GM12878 (cell line): ENCODE measurements around the gene KCNQ1. TPM values are rescaled to one million over a fixed set of nuclear protein-coding genes. Genes with fewer than 3 reads are reported as not detected.

Experiments used
- ATAC-seq: fragments of 200-7000 bp; cut with Tn5 transposase; 3 replicates; pipeline ENCODE4 v1.9.1; 2020; ENCODE audit warnings: mild to moderate bottlenecking, moderate library complexity
- BruUV-seq: library from RNA; stranded (reverse); fragments of 400-500 nt; replicated peaks from 2 replicates; lab custom pipeline; 2021; lab: Mats Ljungman, UMichigan
- CTCF ChIA-PET: fragments of 300-600 bp; sonication (Branson Sonifier 250); formaldehyde crosslinking; extraction: SDS; loops from one replicate; lab custom pipeline; 2021; ENCODE audit warnings: inconsistent platforms; lab: Yijun Ruan, JAX
- POLR2A ChIA-PET: fragments of 350-600 bp; formaldehyde crosslinking; extraction: SDS; loops from one replicate; lab custom pipeline; 2021; ENCODE audit warnings: inconsistent platforms; lab: Charles Lee
- RAD21 ChIA-PET: fragments of 300-600 bp; sonication (Branson Sonifier 250); formaldehyde crosslinking; loops from one replicate; lab custom pipeline; 2023; ENCODE audit warnings: antibody characterized with exemption; ENCODE audit not compliant: unreplicated experiment; lab: Charles Lee
- SMC1A ChIA-PET: fragments of 300-600 bp; sonication (Branson Sonifier 250); formaldehyde crosslinking; loops from one replicate; lab custom pipeline; 2023; ENCODE audit not compliant: unreplicated experiment, uncharacterized antibody; lab: Charles Lee
- DNase-seq: peaks from one replicate; pipeline ENCODE4 v3.0.0-alpha.2; 2011; ENCODE audit warnings: low read depth, low spot score
- FAIRE-seq: peaks from 3 replicates; lab custom pipeline; 2011; peaks lifted over from hg19 to GRCh38; lab: Jason Lieb, UNC
- H2AFZ ChIP-seq: 2 replicates; pipeline ENCODE4 v1.6.0; 2011; ENCODE audit warnings: low read depth, low read length, control low read depth; ENCODE audit not compliant: control insufficient read depth
- H3K27ac ChIP-seq: 2 replicates; pipeline ENCODE4 v1.5.1; 2011; ENCODE audit warnings: control low read depth; ENCODE audit not compliant: control insufficient read depth, insufficient read depth
- H3K27me3 ChIP-seq, 2 experiments: replicated peaks in 1 of 2; 2 replicates each; pipeline versions ENCODE4 v1.6.0 to v1.6.1; 2011; ENCODE audit warnings: low read length in 1 of 2; ENCODE audit not compliant: control insufficient read depth in 2 of 2, insufficient read depth in 2 of 2
- H3K36me3 ChIP-seq, 2 experiments: 2 replicates each; pipeline ENCODE4 v1.5.1; 2011; ENCODE audit warnings: low read length in 1 of 2; ENCODE audit not compliant: control insufficient read depth in 2 of 2, insufficient read depth in 2 of 2
- H3K4me1 ChIP-seq: 2 replicates; pipeline ENCODE4 v1.6.1; 2011; ENCODE audit warnings: mild to moderate bottlenecking, low read length, moderate library complexity, mixed read lengths; ENCODE audit not compliant: control insufficient read depth, insufficient read depth
- H3K4me2 ChIP-seq: 2 replicates; pipeline ENCODE4 v1.6.0; 2011; ENCODE audit warnings: control low read depth; ENCODE audit not compliant: control insufficient read depth, insufficient read depth
- H3K4me3 ChIP-seq: fragments of 200-600 bp; sonication (generic); 2 replicates; pipeline ENCODE4 v1.5.1; 2016
- H3K79me2 ChIP-seq: 2 replicates; pipeline ENCODE4 v1.6.0; 2011; ENCODE audit warnings: low read length; ENCODE audit not compliant: control insufficient read depth, insufficient read depth
- H3K9ac ChIP-seq: 2 replicates; pipeline ENCODE4 v1.8.0; 2011; ENCODE audit warnings: low read length, control low read depth, mixed read lengths; ENCODE audit not compliant: control insufficient read depth, insufficient read depth
- H3K9me3 ChIP-seq: replicated peaks from 3 replicates; pipeline ENCODE4 v1.5.1; 2011; ENCODE audit warnings: mild to moderate bottlenecking, low read length; ENCODE audit not compliant: control insufficient read depth, insufficient read depth
- H4K20me1 ChIP-seq: 2 replicates; pipeline ENCODE4 v1.6.0; 2011; ENCODE audit not compliant: control insufficient read depth, insufficient read depth
- LARP7 ChIP-seq: fragments of 450-650 bp; IDR thresholded peaks from 2 replicates; pipeline ENCODE4 v1.6.1; 2017; ENCODE audit warnings: mild to moderate bottlenecking
- MEF2A ChIP-seq: IDR thresholded peaks from 2 replicates; pipeline ENCODE4 v1.6.1; 2011; ENCODE audit warnings: low read depth, mild to moderate bottlenecking, low read length, moderate library complexity; ENCODE audit not compliant: insufficient read depth
- MTA2 ChIP-seq: fragments of 450-650 bp; IDR thresholded peaks from 2 replicates; pipeline ENCODE4 v1.6.1; 2016; ENCODE audit warnings: low read depth, mild to moderate bottlenecking, moderate library complexity
- RCOR1 ChIP-seq: conservative IDR thresholded peaks from 2 replicates; pipeline ENCODE4 v1.6.1; 2012; ENCODE audit warnings: low read depth, low read length, improper control_type of control experiment
- SMAD5 ChIP-seq: IDR thresholded peaks from 2 replicates; pipeline ENCODE4 v1.6.1; 2016; ENCODE audit warnings: antibody characterized with exemption, low read depth
- whole genome bisulfite sequencing: methylation state at CpG from one replicate; pipeline ENCODE4 v1.1.6; 2016; ENCODE audit warnings: low lambda C conversion rate; ENCODE audit not compliant: insufficient replicate concordance, insufficient coverage; ENCODE audit errors: missing lambda C conversion rate; 5-methylcytosine and 5-hydroxymethylcytosine counted together
- in situ Hi-C: fragments of 300-500 bp; cut with MboI; formaldehyde crosslinking; loops from 9 replicates; pipeline ENCODE4 v1.14.3; 2018; ENCODE audit warnings: mixed read lengths
- intact Hi-C: fragments of 100-400 bp; cut with micrococcal nuclease; formaldehyde crosslinking; loops from one replicate; pipeline ENCODE4 v1.14.2; 2022; ENCODE audit not compliant: unreplicated experiment
- polyA plus RNA-seq, 11 experiments: library from polyadenylated mRNA; depleted of rRNA in 4 of 11; unstranded in 6 of 11; stranded (reverse) in 5 of 11; fragments of >200 nt; fragmentation: Nextera tagmentation in 4 of 11; fragmentation: Illumina TruSeq in 1 of 11; extraction: Ambion mirVana in 4 of 11; extraction: Trizol in 1 of 11; gene quantifications; 1 replicate in 1 of 11; 2 replicates in 10 of 11; pipeline versions ENCODE4 v1.2.1 to v1.2.3, GENCODE V29; 2011 to 2016; ENCODE audit warnings: inconsistent platforms in 2 of 11, missing spikeins in 2 of 11, low read depth in 1 of 11
- total RNA-seq, 4 experiments: library from RNA; depleted of rRNA in 3 of 4; stranded (reverse); fragments of >200 nt in 3 of 4; fragmentation: Illumina TruSeq in 1 of 4; extraction: Trizol in 1 of 4; gene quantifications; 2 replicates each; pipeline versions ENCODE4 v1.2.1 to v1.2.3, GENCODE V29; 2013 to 2021
- TF ChIP-seq, protein P1 (sequence below): fragments of 150-350 bp; IDR thresholded peaks from 2 replicates; pipeline ENCODE4 v1.6.1; 2014; ENCODE audit warnings: mild to moderate bottlenecking, low read depth, low read length
- TF ChIP-seq, protein P2 (sequence below): fragments of 450-650 bp; IDR thresholded peaks from 2 replicates; pipeline ENCODE4 v1.6.1; 2016; ENCODE audit warnings: mild to moderate bottlenecking, moderate library complexity, borderline replicate concordance

The KCNQ1 gene
- total and polyA plus RNA-seq, 10 of the 15 experiments (the other 5 are each of a cell fraction or from before 2014, with no cell fraction given), result 0.03 to 0.15 (median 0.12) TPM; not detected in 7

DNA sequence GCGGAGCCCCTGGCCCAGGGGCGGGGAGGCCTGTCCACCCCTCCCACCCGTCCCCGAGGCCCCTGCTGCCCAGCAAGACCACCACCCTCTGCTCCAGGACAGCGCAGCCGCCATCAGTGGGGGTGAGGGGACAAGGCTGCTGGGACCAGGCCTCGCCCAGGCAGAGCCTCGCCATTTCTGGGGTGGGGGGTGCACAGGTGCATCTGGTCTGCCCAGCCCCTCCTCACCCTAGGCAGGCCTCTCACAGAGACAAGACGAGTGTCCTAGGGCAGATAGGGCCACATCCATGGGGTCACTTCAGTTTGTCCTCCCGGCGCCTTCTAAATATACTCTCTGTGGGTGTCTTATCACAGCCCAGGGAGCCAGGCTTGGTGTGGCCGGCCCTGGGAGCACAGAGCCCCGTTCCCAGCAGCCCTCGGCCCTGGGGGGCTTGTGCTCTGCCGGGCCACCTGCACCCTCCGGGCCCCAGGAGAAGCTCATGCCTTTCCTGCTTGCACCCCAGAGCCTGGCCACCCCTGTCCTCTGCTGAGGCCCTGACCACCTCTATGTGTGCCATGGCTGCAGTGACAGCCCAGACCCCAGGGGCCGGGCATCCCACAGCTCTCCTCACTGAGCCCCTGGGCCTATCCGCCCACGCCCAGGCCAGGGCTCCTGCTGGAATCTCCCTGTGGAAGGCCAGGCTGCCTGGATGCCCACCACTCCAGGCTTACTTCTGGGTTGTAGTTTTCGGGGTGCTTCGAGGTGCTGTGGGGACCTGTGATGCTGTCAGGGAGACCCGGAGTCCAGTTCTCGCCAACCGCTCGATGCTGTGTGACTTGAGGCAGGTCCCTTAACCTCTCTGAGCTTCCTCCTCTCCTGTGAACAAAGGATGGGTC, 70.8 kb downstream of the KCNQ1 start:
- no peak for FAIRE-seq
- Histone ChIP-seq H3K9me3 (no peaks in the 10 kb centered on the region), H3K36me3 (no peaks in the 10 kb centered on the region), H3K4me1 (no peaks in the 10 kb centered on the region), H4K20me1 (no peaks in the 10 kb centered on the region), H3K9ac (no peak overlapping the region), H3K4me2 (no peak overlapping the region), H2AFZ (no peak overlapping the region), H3K27ac (no peak overlapping the region), H3K27me3 (no peaks in the 10 kb centered on the region; a peak in 1 of 4 replicates), H3K4me3 (no peak overlapping the region), H3K79me2 (no peaks in the 10 kb centered on the region)
- ChIA-PET CTCF (no interaction called here), POLR2A (no interaction called here), SMC1A (no interaction called here), RAD21 (no interaction called here)
- in situ Hi-C loops, result loop anchor here (5.0 kb wide), 1 partner anchor 48 kb away; no protein-coding TSS in a partner anchor
- no peak for ATAC-seq
- intact Hi-C loops, result no loop called here
- DNase-seq, result no peak
- TF ChIP-seq, protein P1, sequence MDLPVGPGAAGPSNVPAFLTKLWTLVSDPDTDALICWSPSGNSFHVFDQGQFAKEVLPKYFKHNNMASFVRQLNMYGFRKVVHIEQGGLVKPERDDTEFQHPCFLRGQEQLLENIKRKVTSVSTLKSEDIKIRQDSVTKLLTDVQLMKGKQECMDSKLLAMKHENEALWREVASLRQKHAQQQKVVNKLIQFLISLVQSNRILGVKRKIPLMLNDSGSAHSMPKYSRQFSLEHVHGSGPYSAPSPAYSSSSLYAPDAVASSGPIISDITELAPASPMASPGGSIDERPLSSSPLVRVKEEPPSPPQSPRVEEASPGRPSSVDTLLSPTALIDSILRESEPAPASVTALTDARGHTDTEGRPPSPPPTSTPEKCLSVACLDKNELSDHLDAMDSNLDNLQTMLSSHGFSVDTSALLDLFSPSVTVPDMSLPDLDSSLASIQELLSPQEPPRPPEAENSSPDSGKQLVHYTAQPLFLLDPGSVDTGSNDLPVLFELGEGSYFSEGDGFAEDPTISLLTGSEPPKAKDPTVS, result no peak
- TF ChIP-seq, protein P2, sequence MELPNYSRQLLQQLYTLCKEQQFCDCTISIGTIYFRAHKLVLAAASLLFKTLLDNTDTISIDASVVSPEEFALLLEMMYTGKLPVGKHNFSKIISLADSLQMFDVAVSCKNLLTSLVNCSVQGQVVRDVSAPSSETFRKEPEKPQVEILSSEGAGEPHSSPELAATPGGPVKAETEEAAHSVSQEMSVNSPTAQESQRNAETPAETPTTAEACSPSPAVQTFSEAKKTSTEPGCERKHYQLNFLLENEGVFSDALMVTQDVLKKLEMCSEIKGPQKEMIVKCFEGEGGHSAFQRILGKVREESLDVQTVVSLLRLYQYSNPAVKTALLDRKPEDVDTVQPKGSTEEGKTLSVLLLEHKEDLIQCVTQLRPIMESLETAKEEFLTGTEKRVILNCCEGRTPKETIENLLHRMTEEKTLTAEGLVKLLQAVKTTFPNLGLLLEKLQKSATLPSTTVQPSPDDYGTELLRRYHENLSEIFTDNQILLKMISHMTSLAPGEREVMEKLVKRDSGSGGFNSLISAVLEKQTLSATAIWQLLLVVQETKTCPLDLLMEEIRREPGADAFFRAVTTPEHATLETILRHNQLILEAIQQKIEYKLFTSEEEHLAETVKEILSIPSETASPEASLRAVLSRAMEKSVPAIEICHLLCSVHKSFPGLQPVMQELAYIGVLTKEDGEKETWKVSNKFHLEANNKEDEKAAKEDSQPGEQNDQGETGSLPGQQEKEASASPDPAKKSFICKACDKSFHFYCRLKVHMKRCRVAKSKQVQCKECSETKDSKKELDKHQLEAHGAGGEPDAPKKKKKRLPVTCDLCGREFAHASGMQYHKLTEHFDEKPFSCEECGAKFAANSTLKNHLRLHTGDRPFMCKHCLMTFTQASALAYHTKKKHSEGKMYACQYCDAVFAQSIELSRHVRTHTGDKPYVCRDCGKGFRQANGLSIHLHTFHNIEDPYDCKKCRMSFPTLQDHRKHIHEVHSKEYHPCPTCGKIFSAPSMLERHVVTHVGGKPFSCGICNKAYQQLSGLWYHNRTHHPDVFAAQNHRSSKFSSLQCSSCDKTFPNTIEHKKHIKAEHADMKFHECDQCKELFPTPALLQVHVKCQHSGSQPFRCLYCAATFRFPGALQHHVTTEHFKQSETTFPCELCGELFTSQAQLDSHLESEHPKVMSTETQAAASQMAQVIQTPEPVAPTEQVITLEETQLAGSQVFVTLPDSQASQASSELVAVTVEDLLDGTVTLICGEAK, result no peak
- TF ChIP-seq RCOR1, result no peak
- no peak for TF ChIP-seq MEF2A
- TF ChIP-seq LARP7, result no peak
- TF ChIP-seq SMAD5, result no peak
- no peak for TF ChIP-seq MTA2
- 47% methylated on average over 22 of the region's 25 CpGs for WGBS
- BruUV-seq, result no TSS peak
